GM19372 (cell line): ENCODE measurements around the gene SLC4A1.

Experiments
- ATAC-seq: cut with Tn5 transposase; IDR thresholded peaks from one replicate; pipeline ENCODE4 v1.9.1; 2021; ENCODE audit warnings: mild to moderate bottlenecking, low read depth, moderate library complexity; ENCODE audit not compliant: unreplicated experiment

Gene SLC4A1

GRCh38 chr17:44222112-44222869, 45.6 kb downstream of the SLC4A1 start:
- no peak for ATAC-seq

- no peak for ATAC-seq
Measured at GRCh38 chr17:44221862-44222111, 46.1 kb downstream of the SLC4A1 start.

- ATAC-seq: no peak
Measured at GRCh38 chr17:44221084-44221861, 46.7 kb downstream of the SLC4A1 start.

GRCh38 chr17:44220213-44221083, 47.5 kb downstream of the SLC4A1 start:
- ATAC-seq: no peak

GRCh38 chr17:44219616-44220212, 48.2 kb downstream of the SLC4A1 start, which contains the start of gene UBTF:
TSS of gene UBTF (minus strand) at chr17:44219675. CDS start at chr17:44218229, 1,446 bp downstream.
- ATAC-seq: peak; percentile 15

- peak; percentile 39 for ATAC-seq
Measured at GRCh38 chr17:44219108-44219615, 48.8 kb downstream of the SLC4A1 start.

GRCh38 chr17:44218344-44219107, 49.4 kb downstream of the SLC4A1 start:
- ATAC-seq: peak; percentile 38

- no peak for ATAC-seq
Measured at GRCh38 chr17:44217738-44218343, 50.1 kb downstream of the SLC4A1 start.

GRCh38 chr17:44216694-44217093, 51.2 kb downstream of the SLC4A1 start:
- no peak for ATAC-seq

- ATAC-seq: no peak
Measured at GRCh38 chr17:44216173-44216572, 51.8 kb downstream of the SLC4A1 start.

GRCh38 chr17:44214896-44215295, 53.0 kb downstream of the SLC4A1 start:
- ATAC-seq: no peak

GRCh38 chr17:44214230-44214494, 53.8 kb downstream of the SLC4A1 start:
- no peak for ATAC-seq

GRCh38 chr17:44213403-44214229, 54.3 kb downstream of the SLC4A1 start:
- ATAC-seq: no peak

GRCh38 chr17:44212507-44213402, 55.2 kb downstream of the SLC4A1 start:
- no peak for ATAC-seq

GRCh38 chr17:44211281-44212265, 56.4 kb downstream of the SLC4A1 start:
- ATAC-seq: no peak

- peak; percentile 90 for ATAC-seq
Measured at GRCh38 chr17:44210342-44211192, 57.4 kb downstream of the SLC4A1 start.
